CD4-positive, alpha-beta T cell treated with Interleukin-2 at 100 ng/mL for 4 hours (primary cell): ENCODE measurements around the gene SRGN.

ENCODE experiments used
- DNase-seq: peaks from one replicate; pipeline ENCODE4 v3.0.0-alpha.2; 2020; ENCODE audit warnings: low spot score

Gene SRGN

GRCh38 chr10:69061305-69062161 lies 26.4 kb upstream of the SRGN start:
- DNase-seq: peak; percentile 37

- no peak for DNase-seq
Observed at GRCh38 chr10:69062901-69063300, 25.0 kb upstream of the SRGN start.

- DNase-seq: no peak
Observed at GRCh38 chr10:69064762-69065328, 23.1 kb upstream of the SRGN start.

- DNase-seq: no peak
Observed at GRCh38 chr10:69065406-69066361, 22.2 kb upstream of the SRGN start.

GRCh38 chr10:69067189-69067588 lies 20.7 kb upstream of the SRGN start:
- no peak for DNase-seq

GRCh38 chr10:69068549-69068948 lies 19.4 kb upstream of the SRGN start:
- DNase-seq: no peak

GRCh38 chr10:69069090-69070042 lies 18.5 kb upstream of the SRGN start:
- no peak for DNase-seq

GRCh38 chr10:69070951-69071350 lies 17.0 kb upstream of the SRGN start:
- DNase-seq: no peak

GRCh38 chr10:69071610-69072009 lies 16.3 kb upstream of the SRGN start:
- no peak for DNase-seq

GRCh38 chr10:69073026-69073425 lies 14.9 kb upstream of the SRGN start:
- no peak for DNase-seq

GRCh38 chr10:69073736-69074364 lies 14.1 kb upstream of the SRGN start:
- DNase-seq: no peak

- DNase-seq: no peak
Observed at GRCh38 chr10:69074532-69074931, 13.4 kb upstream of the SRGN start.

GRCh38 chr10:69075431-69075830 lies 12.5 kb upstream of the SRGN start:
- DNase-seq: no peak

GRCh38 chr10:69078311-69078710 lies 9.6 kb upstream of the SRGN start:
- DNase-seq: no peak

GRCh38 chr10:69080226-69080625 lies 7.7 kb upstream of the SRGN start:
- no peak for DNase-seq

GRCh38 chr10:69086001-69086509 lies 1.8 kb upstream of the SRGN start:
- no peak for DNase-seq

GRCh38 chr10:69088471-69088769 lies 517 bp downstream of the SRGN start:
- DNase-seq: no peak

GRCh38 chr10:69088801-69089501 lies 1.0 kb downstream of the SRGN start:
- peak; percentile 86 for DNase-seq

GRCh38 chr10:69089638-69090599 lies 2.0 kb downstream of the SRGN start:
- peak; percentile 79 for DNase-seq
